HepG2 (cell line): ENCODE measurements around the gene CACNA1G. TPM values are rescaled to one million over a fixed set of nuclear protein-coding genes. Genes with fewer than 3 reads are reported as not detected.

ENCODE experiments used
- NFYC ChIP-seq: IDR thresholded peaks from 2 replicates; pipeline ENCODE4 v1.6.1; 2016; ENCODE audit warnings: missing genetic modification reagents, missing compliant biosample characterization
- SRSF9 ChIP-seq: fragments of 200-400 bp; formaldehyde crosslinking; IDR thresholded peaks from 2 replicates; pipeline ENCODE4 v1.6.1; 2018; ENCODE audit warnings: borderline replicate concordance, mild to moderate bottlenecking, low read depth, low read length; ENCODE audit not compliant: insufficient read depth, poor library complexity, severe bottlenecking
- TFDP1 ChIP-seq: IDR thresholded peaks from 2 replicates; pipeline ENCODE4 v1.6.1; 2016; ENCODE audit warnings: missing compliant biosample characterization, missing genetic modification reagents, borderline replicate concordance
- YEATS2 ChIP-seq: sonication (generic); formaldehyde crosslinking; IDR thresholded peaks from 2 replicates; pipeline ENCODE4 v1.4.0; 2020; ENCODE audit warnings: missing genetic modification reagents, borderline replicate concordance
- ZMYM2 ChIP-seq: sonication (generic); formaldehyde crosslinking; IDR thresholded peaks from 2 replicates; pipeline ENCODE4 v1.8.0; 2022; ENCODE audit warnings: mild to moderate bottlenecking, missing genetic modification reagents
- ZNF569 ChIP-seq: sonication (generic); formaldehyde crosslinking; IDR thresholded peaks from 2 replicates; pipeline ENCODE4 v1.5.0; 2020; ENCODE audit warnings: mild to moderate bottlenecking, missing genetic modification reagents, moderate library complexity, borderline replicate concordance
- ZNF740 ChIP-seq: sonication (generic); formaldehyde crosslinking; IDR thresholded peaks from 2 replicates; pipeline ENCODE4 v1.4.0; 2020; ENCODE audit warnings: missing genetic modification reagents
- polyA plus RNA-seq, 8 experiments: library from polyadenylated mRNA; depleted of rRNA in 3 of 8; stranded (reverse) in 7 of 8; unstranded in 1 of 8; fragments of >200 nt; fragmentation: Illumina TruSeq in 4 of 8; extraction: Trizol in 4 of 8; gene quantifications; 2 replicates each; pipeline versions ENCODE4 v1.2.1 to v1.2.3, GENCODE V29; 2011 to 2016; ENCODE audit warnings: low read depth in 4 of 8, missing spikeins in 1 of 8, mixed read lengths in 1 of 8; ENCODE audit not compliant: insufficient read depth in 1 of 8
- total RNA-seq, 5 experiments: library from RNA; depleted of rRNA; stranded (reverse); fragments of >200 nt; fragmentation: Illumina TruSeq; extraction: Trizol; gene quantifications; 2 replicates each; pipeline ENCODE4 v1.2.3, GENCODE V29; 2016; ENCODE audit warnings: low read depth in 1 of 5
- TF ChIP-seq, protein P1 (sequence below): sonication (generic); formaldehyde crosslinking; IDR thresholded peaks from 2 replicates; pipeline ENCODE4 v1.5.1; 2020; ENCODE audit warnings: mild to moderate bottlenecking, missing genetic modification reagents, borderline replicate concordance
- TF ChIP-seq, protein P2 (sequence below): sonication (generic); formaldehyde crosslinking; IDR thresholded peaks from 2 replicates; pipeline ENCODE4 v1.4.0; 2020; ENCODE audit warnings: low read depth, missing genetic modification reagents

CACNA1G gene
- total and polyA plus RNA-seq, 2 of the 13 experiments (the other 11 are each of a cell fraction or from before 2014, with no cell fraction given) = 0.02 TPM; not detected in 1

DNA sequence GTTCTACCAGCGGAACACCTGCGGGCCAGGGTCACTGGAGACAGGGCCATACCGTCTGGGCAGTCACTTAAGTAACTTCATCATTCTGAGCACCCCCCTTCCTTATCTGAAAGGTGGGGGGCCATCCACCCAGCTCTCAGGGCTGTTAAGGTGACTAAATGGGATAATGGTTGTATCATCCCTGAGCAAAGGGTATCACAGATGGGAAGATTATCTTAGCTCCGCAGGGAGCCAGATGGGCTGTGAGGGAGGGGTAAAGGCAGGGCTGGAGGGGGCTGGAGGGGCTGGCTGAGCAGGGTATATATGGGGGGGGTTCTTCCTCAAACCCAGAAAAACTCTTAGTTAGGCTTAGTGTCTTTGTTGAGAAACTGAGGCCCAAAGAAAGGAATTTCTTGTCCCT, 2.9 kb upstream of the CACNA1G start (continued):
- TF ChIP-seq, protein P1, sequence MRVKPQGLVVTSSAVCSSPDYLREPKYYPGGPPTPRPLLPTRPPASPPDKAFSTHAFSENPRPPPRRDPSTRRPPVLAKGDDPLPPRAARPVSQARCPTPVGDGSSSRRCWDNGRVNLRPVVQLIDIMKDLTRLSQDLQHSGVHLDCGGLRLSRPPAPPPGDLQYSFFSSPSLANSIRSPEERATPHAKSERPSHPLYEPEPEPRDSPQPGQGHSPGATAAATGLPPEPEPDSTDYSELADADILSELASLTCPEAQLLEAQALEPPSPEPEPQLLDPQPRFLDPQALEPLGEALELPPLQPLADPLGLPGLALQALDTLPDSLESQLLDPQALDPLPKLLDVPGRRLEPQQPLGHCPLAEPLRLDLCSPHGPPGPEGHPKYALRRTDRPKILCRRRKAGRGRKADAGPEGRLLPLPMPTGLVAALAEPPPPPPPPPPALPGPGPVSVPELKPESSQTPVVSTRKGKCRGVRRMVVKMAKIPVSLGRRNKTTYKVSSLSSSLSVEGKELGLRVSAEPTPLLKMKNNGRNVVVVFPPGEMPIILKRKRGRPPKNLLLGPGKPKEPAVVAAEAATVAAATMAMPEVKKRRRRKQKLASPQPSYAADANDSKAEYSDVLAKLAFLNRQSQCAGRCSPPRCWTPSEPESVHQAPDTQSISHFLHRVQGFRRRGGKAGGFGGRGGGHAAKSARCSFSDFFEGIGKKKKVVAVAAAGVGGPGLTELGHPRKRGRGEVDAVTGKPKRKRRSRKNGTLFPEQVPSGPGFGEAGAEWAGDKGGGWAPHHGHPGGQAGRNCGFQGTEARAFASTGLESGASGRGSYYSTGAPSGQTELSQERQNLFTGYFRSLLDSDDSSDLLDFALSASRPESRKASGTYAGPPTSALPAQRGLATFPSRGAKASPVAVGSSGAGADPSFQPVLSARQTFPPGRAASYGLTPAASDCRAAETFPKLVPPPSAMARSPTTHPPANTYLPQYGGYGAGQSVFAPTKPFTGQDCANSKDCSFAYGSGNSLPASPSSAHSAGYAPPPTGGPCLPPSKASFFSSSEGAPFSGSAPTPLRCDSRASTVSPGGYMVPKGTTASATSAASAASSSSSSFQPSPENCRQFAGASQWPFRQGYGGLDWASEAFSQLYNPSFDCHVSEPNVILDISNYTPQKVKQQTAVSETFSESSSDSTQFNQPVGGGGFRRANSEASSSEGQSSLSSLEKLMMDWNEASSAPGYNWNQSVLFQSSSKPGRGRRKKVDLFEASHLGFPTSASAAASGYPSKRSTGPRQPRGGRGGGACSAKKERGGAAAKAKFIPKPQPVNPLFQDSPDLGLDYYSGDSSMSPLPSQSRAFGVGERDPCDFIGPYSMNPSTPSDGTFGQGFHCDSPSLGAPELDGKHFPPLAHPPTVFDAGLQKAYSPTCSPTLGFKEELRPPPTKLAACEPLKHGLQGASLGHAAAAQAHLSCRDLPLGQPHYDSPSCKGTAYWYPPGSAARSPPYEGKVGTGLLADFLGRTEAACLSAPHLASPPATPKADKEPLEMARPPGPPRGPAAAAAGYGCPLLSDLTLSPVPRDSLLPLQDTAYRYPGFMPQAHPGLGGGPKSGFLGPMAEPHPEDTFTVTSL (CRISPR knock-in tag) = no peak
- TF ChIP-seq ZMYM2 (CRISPR knock-in tag) (no peak), ZNF569 (no peak), ZNF740 (CRISPR knock-in tag) (no peak), TFDP1 (CRISPR knock-in tag) (no peak), NFYC (CRISPR knock-in tag) (no peak), YEATS2 (CRISPR knock-in tag) (no peak), SRSF9 (no peak)
- TF ChIP-seq, protein P2, sequence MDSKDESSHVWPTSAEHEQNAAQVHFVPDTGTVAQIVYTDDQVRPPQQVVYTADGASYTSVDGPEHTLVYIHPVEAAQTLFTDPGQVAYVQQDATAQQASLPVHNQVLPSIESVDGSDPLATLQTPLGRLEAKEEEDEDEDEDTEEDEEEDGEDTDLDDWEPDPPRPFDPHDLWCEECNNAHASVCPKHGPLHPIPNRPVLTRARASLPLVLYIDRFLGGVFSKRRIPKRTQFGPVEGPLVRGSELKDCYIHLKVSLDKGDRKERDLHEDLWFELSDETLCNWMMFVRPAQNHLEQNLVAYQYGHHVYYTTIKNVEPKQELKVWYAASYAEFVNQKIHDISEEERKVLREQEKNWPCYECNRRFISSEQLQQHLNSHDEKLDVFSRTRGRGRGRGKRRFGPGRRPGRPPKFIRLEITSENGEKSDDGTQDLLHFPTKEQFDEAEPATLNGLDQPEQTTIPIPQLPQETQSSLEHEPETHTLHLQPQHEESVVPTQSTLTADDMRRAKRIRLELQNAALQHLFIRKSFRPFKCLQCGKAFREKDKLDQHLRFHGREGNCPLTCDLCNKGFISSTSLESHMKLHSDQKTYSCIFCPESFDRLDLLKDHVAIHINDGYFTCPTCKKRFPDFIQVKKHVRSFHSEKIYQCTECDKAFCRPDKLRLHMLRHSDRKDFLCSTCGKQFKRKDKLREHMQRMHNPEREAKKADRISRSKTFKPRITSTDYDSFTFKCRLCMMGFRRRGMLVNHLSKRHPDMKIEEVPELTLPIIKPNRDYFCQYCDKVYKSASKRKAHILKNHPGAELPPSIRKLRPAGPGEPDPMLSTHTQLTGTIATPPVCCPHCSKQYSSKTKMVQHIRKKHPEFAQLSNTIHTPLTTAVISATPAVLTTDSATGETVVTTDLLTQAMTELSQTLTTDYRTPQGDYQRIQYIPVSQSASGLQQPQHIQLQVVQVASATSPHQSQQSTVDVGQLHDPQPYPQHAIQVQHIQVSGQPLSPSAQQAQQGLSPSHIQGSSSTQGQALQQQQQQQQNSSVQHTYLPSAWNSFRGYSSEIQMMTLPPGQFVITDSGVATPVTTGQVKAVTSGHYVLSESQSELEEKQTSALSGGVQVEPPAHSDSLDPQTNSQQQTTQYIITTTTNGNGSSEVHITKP (CRISPR knock-in tag) = no peak
